GM21786 (cell line): ENCODE data around the gene KRTAP10-3.
"Not testable (repeated sequence)": the region's sequence is repeated elsewhere in the genome, so short reads cannot be mapped to it uniquely, and the experiment has no call there.

ENCODE experiments used
- ATAC-seq: cut with Tn5 transposase; IDR thresholded peaks from one replicate; pipeline ENCODE4 v1.9.1; 2021; ENCODE audit not compliant: unreplicated experiment

KRTAP10-3 gene

DNA sequence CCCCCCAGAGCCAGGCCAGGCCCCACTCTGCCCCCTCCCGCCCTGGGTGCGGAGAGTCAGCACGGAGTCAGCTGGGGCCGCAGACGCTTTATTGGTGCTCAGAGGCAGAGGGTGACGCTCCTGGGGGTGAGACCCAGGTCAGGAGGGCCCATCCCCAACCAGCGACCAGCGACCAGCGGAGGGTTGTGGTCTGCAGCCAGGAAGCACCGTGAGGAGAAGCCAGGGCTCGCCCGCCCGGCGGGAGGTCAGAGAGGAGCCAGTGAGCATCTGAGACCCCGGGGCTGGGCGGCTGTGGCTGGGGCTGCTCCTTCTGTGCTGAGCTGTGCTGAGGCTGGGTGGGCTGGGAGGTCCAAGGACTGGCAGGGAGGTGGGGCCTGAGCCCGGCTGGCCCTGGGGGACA is 8.3 kb downstream of the KRTAP10-3 start:
- ATAC-seq: not testable (repeated sequence)

- ATAC-seq: no peak
Observed at GRCh38 chr21:44549525-44550211, 8.9 kb downstream of the KRTAP10-3 start.

- no peak for ATAC-seq
Observed at GRCh38 chr21:44548922-44549321, 9.7 kb downstream of the KRTAP10-3 start.

GRCh38 chr21:44548381-44548780 is 10.2 kb downstream of the KRTAP10-3 start:
- no peak for ATAC-seq

GRCh38 chr21:44547656-44548331 is 10.8 kb downstream of the KRTAP10-3 start:
- ATAC-seq: no peak

- no peak for ATAC-seq
Observed at GRCh38 chr21:44544566-44544965, 14.0 kb downstream of the KRTAP10-3 start.

DNA sequence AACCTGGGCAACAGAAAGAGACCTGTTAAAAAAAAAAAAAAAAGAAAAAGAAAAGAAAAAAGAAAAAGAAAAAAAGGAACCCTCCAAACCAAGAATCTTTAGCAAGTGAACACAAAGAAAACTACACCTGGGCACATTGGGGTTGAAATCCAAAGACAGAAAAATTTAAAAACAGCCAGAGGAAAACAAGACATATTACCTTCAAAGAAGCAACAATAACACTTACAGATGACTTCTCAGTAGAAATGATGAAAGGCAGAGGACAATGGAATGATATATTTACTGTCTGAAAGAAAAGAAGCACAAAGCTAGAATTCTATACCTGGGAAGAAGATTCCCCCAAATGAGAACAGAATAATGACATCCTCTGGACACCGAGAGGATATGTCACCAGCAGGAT is 15.9 kb downstream of the KRTAP10-3 start:
- ATAC-seq: no peak

DNA sequence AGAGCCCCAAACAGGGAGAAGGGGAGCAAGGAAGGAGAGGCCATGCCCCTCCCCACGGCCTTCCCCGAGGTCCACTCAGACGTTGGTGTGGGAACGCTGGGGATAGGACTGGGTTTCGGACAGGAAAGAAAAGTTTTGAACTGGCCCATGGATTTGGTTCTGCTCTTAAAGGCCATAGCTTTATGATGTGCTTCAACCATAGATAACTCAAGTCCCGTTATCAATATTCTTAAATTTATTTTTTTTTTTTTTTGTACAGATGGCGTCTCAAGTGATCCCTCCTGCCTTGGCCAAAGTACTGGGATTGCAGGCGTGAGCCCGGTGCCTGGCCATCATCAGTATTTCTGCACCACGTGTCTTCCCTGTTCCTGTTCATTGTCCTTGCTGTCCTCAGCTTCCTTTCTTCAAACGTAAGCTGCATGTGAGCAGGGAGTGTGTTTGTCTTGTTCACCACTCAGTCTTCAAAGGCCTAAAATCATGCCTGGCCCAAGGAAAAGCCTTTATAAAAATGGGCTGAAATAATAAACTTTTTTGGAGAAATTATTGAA is 17.8 kb downstream of the KRTAP10-3 start:
- ATAC-seq: no peak

DNA sequence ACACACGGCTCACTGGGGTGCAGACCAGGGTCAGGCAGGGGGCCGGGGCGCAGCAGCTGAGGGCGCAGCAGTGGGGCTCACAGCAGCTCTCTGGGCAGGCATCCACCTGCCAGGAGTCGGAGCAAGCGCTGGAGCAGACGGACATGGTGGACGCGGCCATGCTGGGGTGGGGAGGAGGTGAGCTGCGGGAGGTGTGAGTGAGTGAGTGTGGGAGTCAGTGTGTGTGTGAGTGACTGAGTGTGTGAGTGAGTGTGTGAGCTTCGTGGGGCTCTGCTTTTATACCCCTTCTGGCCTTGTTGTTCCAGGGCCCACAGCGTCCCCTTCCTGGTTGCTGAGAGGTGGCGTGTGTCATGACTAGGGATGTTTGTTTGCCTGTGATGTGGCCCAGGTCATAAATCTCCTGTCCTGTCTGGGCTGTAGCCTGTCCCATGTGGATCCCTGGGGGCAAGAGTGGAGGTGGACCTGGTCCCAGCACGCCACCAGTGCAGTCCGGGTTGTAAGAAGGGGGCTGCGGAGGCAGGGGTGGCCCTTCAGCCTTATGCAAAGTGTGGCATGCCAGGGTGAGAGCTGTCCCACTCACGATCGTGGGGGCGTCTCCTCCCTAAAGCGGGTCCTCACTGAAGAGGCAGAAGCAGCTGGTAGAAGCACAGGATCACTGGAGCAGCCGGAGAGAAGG is 18.5 kb downstream of the KRTAP10-3 start, which contains the start of gene KRTAP10-1:
Gene KRTAP10-1 (minus strand): TSS at position 205 of the 676 bp plus-strand sequence. CDS start 45 bp downstream, at position 160.
- no peak for ATAC-seq

GRCh38 chr21:44539046-44539445 is 19.5 kb downstream of the KRTAP10-3 start:
- ATAC-seq: no peak

- no peak for ATAC-seq
Observed at GRCh38 chr21:44537930-44538911, 20.4 kb downstream of the KRTAP10-3 start.

- ATAC-seq: no peak
Observed at GRCh38 chr21:44535963-44536362, 22.6 kb downstream of the KRTAP10-3 start.

DNA sequence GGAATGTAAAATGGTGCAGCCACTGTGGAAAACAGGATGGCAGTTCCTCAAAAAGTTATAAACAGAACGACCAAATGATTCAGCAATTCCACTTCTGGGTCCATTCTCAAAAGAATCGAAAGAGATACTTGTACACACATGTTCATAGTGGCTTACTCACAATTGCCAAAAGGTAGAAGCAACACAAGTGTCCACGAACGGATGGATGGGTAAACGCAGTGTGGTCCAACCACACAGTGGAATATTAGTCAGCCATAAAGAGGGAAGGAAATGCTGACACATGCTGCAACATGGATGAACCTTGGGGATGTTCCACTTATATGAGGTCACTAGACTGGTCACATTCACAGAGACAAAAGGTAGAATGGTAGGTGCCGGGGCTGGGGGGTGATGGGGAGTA is 23.9 kb downstream of the KRTAP10-3 start:
- no peak for ATAC-seq

DNA sequence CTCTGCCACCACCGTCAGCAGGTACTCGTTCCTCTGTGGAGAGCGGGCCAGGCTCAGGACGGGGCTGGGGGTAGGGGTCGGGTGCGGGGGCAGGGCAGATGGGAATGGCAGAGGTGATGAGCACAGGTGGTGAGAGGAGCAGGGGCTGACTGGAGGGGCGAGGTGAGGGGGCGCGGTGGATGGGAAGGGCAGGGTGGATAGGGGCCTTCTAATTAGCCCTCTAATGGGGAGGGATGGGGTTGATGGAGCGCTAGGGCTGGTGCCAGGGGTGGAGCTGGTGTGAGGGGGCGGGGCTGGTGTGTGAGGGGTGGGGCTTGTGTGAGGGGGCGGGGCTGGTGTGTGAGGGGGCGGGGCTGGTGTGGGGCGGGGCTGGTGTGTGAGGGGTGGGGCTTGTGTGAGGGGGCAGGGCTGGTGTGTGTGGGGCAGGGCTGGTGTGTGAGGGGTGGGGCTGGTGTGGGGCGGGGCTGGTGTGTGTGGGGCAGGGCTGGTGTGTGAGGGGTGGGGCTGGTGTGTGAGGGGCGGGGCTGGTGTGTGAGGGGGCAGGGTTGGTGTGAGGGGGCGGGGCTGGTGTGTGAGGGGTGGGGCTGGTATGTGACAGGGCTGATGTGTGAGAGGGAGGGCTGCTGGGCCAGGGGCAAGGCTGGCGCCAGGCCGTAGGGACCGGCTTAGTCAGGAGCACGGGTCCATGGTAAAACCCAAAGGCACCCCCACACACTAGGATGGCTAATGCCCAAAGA is 24.5 kb downstream of the KRTAP10-3 start:
- ATAC-seq: no peak

DNA sequence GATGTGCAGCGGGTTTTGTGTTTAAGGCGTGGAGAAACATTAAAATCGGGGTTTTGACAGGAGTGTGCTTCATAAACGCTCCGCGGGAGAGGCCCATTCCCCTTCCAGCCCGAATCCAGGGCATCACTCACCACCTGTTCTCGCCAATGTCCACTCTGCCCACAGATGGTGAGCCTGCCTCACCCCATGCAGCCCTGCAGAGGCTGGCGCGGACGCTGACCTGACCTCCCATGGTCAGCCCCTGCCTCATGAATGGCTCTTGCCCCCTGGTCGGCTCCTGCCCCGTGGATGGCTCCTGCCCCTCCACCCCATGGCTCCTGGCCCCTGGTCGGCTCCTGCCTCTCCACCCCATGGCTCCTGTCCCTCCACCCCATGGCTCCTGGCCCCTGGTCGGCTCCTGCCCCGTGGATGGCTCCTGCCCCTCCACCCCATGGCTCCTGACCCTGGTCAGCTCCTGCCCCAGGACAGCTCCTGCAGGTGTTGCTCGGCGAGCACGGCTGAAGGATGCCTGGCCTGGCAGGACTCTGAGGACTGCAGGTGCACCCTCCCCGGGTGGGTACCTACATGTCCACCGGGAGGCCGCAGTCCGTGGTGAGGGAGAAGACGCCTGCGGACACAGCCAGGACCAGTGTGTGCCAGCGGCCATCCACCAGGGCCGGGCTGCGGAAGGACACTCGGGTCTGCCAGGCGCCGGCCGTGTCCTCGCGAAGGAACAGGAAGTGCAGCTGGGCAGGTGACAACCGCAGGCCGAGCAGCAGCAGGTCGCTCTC is 25.3 kb downstream of the KRTAP10-3 start:
- no peak for ATAC-seq

DNA sequence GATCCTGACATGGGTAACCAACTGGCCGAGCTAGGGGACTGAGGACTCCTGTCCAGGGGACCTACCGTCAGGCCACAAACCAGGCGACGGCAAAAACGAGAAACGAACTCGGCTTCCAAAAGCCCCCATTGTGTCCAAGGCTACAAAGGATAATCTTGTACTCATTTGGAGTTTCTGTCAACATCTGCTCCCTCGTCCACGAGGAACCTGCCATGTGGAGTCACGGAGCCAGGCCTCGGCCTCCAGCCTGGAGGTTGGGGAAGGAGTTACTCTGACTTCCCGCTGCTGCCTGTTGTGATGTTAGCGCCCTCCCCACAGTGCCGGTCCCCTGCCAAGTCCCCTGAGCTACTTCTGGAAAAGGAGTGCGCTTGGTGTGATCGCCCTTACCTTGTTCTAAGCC is 25.9 kb downstream of the KRTAP10-3 start:
- ATAC-seq: no peak

GRCh38 chr21:44531606-44532564 is 26.7 kb downstream of the KRTAP10-3 start:
- ATAC-seq: no peak
